Upper lobe of left lung (tissue), 4 donors: ENCODE measurements around the gene ANKFY1.

Experiments
- EP300 ChIP-seq, 4 donors: sonication (generic); formaldehyde crosslinking; IDR thresholded peaks; one replicate each; pipeline ENCODE4 v1.5.1; 2017; ENCODE audit warnings: antibody characterized with exemption in 4 of 4, control low read depth in 2 of 4
- POLR2A ChIP-seq, 4 donors: fragments of 450-650 bp; IDR thresholded peaks; one replicate each; pipeline ENCODE4 v1.5.1; 2016 to 2017; ENCODE audit warnings: antibody characterized with exemption in 4 of 4, mild to moderate bottlenecking in 2 of 4

DNA sequence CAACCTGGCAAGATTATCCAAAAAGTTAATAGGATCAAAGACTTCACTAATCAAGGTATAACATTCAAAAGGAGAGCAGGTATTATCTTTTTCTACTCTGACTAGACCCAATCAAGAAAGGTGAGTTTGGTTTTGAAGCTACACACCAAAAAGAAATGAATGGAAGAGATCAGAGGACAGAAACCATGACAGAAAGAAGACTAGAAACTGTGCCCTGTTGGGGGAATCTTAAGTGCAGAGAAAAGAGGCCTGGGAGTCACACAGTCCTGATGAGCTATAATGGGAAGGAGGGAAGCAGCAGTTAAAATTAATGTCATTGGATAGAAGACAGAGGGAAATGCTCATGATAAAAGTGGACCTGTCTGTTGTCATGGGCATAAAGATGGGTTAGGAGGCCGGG is 138.2 kb downstream of the ANKFY1 start:
- TF ChIP-seq EP300 (IDR thresholded peaks at IDR 0.05) (no peak), POLR2A (IDR thresholded peaks at IDR 0.05) (no peak)
